Fibroblast of lung (primary cell): ENCODE data around the gene SLC15A1. TPM values are rescaled to one million over a fixed set of nuclear protein-coding genes. Genes with fewer than 3 reads are reported as not detected.
"Not testable (repeated sequence)": the region's sequence is repeated elsewhere in the genome, so short reads cannot be mapped to it uniquely, and the experiment has no call there.

Experiments
- DNase-seq, 2 donors: peaks; one replicate each; pipeline versions ENCODE4 v3.0.0 to v3.0.0-alpha.2; 2010; ENCODE audit warnings: low read depth in 2 of 2
- H2AFZ ChIP-seq: 2 replicates; pipeline ENCODE4 v1.5.1; 2012; ENCODE audit warnings: low read length, control low read depth, inconsistent platforms
- H3K27ac ChIP-seq: 2 replicates; pipeline ENCODE4 v1.5.1; 2011; ENCODE audit warnings: low read length, control low read depth; ENCODE audit not compliant: insufficient read depth
- H3K27me3 ChIP-seq: 2 replicates; pipeline ENCODE4 v1.5.1; 2011; ENCODE audit warnings: mild to moderate bottlenecking, low read length; ENCODE audit not compliant: control insufficient read depth, insufficient read depth
- H3K36me3 ChIP-seq: 2 replicates; pipeline ENCODE4 v1.5.1; 2011; ENCODE audit warnings: low read length; ENCODE audit not compliant: control insufficient read depth, insufficient read depth
- H3K4me1 ChIP-seq: 2 replicates; pipeline ENCODE4 v1.5.1; 2011; ENCODE audit warnings: low read length; ENCODE audit not compliant: control insufficient read depth, insufficient read depth; ENCODE audit errors: extremely low read depth
- H3K4me2 ChIP-seq: 2 replicates; pipeline ENCODE4 v1.5.1; 2011; ENCODE audit warnings: low read length, control low read depth; ENCODE audit not compliant: insufficient read depth; ENCODE audit errors: extremely low read depth
- H3K4me3 ChIP-seq, 4 experiments: fragments of 200-600 bp in 1 of 4; sonication (generic) in 1 of 4; replicated peaks in 1 of 4; 2 replicates each; pipeline ENCODE4 v1.5.1; 2011 to 2016; ENCODE audit warnings: low read length in 4 of 4, low read depth in 3 of 4, mild to moderate bottlenecking in 3 of 4, control low read depth in 2 of 4, inconsistent platforms in 1 of 4, mixed read lengths in 1 of 4; ENCODE audit not compliant: insufficient read depth in 1 of 4; ENCODE audit errors: control extremely low read depth in 1 of 4
- H3K79me2 ChIP-seq: 2 replicates; pipeline ENCODE4 v1.5.1; 2012; ENCODE audit warnings: mild to moderate bottlenecking, low read length, inconsistent platforms; ENCODE audit not compliant: control insufficient read depth, insufficient read depth
- H3K9ac ChIP-seq: 2 replicates; pipeline ENCODE4 v1.5.1; 2011; ENCODE audit warnings: mild to moderate bottlenecking, low read length, control low read depth; ENCODE audit not compliant: insufficient read depth
- H3K9me3 ChIP-seq: 2 replicates; pipeline ENCODE4 v1.5.1; 2012; ENCODE audit warnings: low read depth, low read length; ENCODE audit not compliant: control insufficient read depth, insufficient read depth
- H4K20me1 ChIP-seq: 2 replicates; pipeline ENCODE4 v1.5.1; 2011; ENCODE audit warnings: low read length; ENCODE audit not compliant: control insufficient read depth, insufficient read depth; ENCODE audit errors: extremely low read depth
- EZH2 ChIP-seq: IDR thresholded peaks from 2 replicates; pipeline ENCODE4 v1.5.1; 2012; ENCODE audit warnings: low read length, control low read depth, mild to moderate bottlenecking; ENCODE audit errors: missing control alignments
- polyA plus RNA-seq, 2 donors: library from polyadenylated mRNA; depleted of rRNA in 1 of 2; stranded (reverse) in 1 of 2; unstranded in 1 of 2; fragments of >200 nt; gene quantifications; 2 replicates each; pipeline ENCODE4 v1.2.1, GENCODE V29; 2011 to 2012; ENCODE audit warnings: missing spikeins in 1 of 2
- total RNA-seq: library from RNA; depleted of rRNA; stranded (reverse); fragments of >200 nt; gene quantifications from 2 replicates; pipeline ENCODE4 v1.2.1, GENCODE V29; 2014
- TF ChIP-seq, protein P1 (sequence below), 2 donors: IDR thresholded peaks in 1 of 2; conservative IDR thresholded peaks in 1 of 2; 1 replicate in 1 of 2; 2 replicates in 1 of 2; pipeline ENCODE4 v1.5.1; 2011 to 2012; ENCODE audit warnings: low read length in 2 of 2, control low read depth in 1 of 2, inconsistent platforms in 1 of 2, low read depth in 1 of 2, mild to moderate bottlenecking in 1 of 2

SLC15A1 gene
- total and polyA plus RNA-seq, 2 donors (not counting 1 experiment from before 2014, with no cell fraction given): not detected

- DNase-seq: no peak
- no peak overlapping the region for H3K4me3 ChIP-seq
- H3K4me1 ChIP-seq: no peaks in the 10 kb centered on the region
- H2AFZ ChIP-seq: no peak overlapping the region
- TF ChIP-seq, protein P1, sequence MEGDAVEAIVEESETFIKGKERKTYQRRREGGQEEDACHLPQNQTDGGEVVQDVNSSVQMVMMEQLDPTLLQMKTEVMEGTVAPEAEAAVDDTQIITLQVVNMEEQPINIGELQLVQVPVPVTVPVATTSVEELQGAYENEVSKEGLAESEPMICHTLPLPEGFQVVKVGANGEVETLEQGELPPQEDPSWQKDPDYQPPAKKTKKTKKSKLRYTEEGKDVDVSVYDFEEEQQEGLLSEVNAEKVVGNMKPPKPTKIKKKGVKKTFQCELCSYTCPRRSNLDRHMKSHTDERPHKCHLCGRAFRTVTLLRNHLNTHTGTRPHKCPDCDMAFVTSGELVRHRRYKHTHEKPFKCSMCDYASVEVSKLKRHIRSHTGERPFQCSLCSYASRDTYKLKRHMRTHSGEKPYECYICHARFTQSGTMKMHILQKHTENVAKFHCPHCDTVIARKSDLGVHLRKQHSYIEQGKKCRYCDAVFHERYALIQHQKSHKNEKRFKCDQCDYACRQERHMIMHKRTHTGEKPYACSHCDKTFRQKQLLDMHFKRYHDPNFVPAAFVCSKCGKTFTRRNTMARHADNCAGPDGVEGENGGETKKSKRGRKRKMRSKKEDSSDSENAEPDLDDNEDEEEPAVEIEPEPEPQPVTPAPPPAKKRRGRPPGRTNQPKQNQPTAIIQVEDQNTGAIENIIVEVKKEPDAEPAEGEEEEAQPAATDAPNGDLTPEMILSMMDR (conservative IDR thresholded peaks at IDR 0.05 in 1 of 2, IDR thresholded peaks at IDR 0.05 in 1 of 2; ENCODE audit: low read depth in 1 of 2, low read length in 2 of 2): no peak
- TF ChIP-seq EZH2: no peak
- no peaks in the 10 kb centered on the region for H3K9me3 ChIP-seq
- no peaks in the 10 kb centered on the region for H3K79me2 ChIP-seq
- no peaks in the 10 kb centered on the region for H4K20me1 ChIP-seq
- H3K36me3 ChIP-seq: no peaks in the 10 kb centered on the region
- H3K27me3 ChIP-seq: peaks cover 28% of the 10 kb centered on the region
- H3K4me2 ChIP-seq: no peak overlapping the region
- no peak overlapping the region for H3K9ac ChIP-seq
- H3K27ac ChIP-seq: no peak overlapping the region
Measured at GRCh38 chr13:98755729-98756128, 3.3 kb upstream of the SLC15A1 start.

GRCh38 chr13:98755116-98755515 lies 2.6 kb upstream of the SLC15A1 start:
- Histone ChIP-seq H3K9me3 (no peaks in the 10 kb centered on the region), H3K27ac (no peak overlapping the region), H3K36me3 (no peaks in the 10 kb centered on the region), H3K4me3 (no peak overlapping the region), H3K9ac (no peak overlapping the region), H3K27me3 (peaks cover 31% of the 10 kb centered on the region), H2AFZ (no peak overlapping the region), H3K4me2 (no peak overlapping the region), H4K20me1 (no peaks in the 10 kb centered on the region), H3K79me2 (no peaks in the 10 kb centered on the region), H3K4me1 (no peaks in the 10 kb centered on the region)
- no peak for DNase-seq
- TF ChIP-seq, protein P1 (conservative IDR thresholded peaks at IDR 0.05 in 1 of 2, IDR thresholded peaks at IDR 0.05 in 1 of 2; ENCODE audit: low read depth in 1 of 2, low read length in 2 of 2): no peak
- no peak for TF ChIP-seq EZH2

DNA sequence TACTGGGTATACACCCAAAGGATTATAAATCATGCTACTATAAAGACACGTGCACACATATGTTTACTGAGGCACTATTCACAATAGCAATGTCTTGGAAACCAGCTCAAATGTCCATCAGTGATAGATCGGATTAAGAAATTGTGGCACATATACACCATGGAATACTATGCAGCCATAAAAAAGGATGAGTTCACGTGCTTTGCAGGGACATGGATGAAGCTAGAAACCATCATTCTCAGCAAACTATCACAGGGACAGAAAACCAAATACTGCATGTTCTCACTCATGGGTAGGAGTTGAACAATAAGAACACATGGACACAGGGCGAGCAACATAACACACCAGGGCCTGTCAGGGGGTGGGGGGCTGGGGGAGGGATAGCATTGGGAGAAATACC lies 2.0 kb upstream of the SLC15A1 start:
- not testable (repeated sequence) for H3K4me1 ChIP-seq, H3K4me2 ChIP-seq, H3K4me3 ChIP-seq, H3K9ac ChIP-seq, H3K9me3 ChIP-seq, H3K79me2 ChIP-seq, H2AFZ ChIP-seq, H3K36me3 ChIP-seq, DNase-seq, H3K27ac ChIP-seq, H4K20me1 ChIP-seq
- peaks cover 31% of the 10 kb centered on the region for H3K27me3 ChIP-seq
